Ishikawa (cell line): Measurements from ENCODE around the gene TPRG1L.

Experiments used
- CEBPB ChIP-seq: IDR thresholded peaks from 2 replicates; pipeline ENCODE4 v1.6.1; 2012
- CREB1 ChIP-seq: IDR thresholded peaks from 2 replicates; pipeline ENCODE4 v1.6.1; 2012; ENCODE audit warnings: low read depth
- EGR1 ChIP-seq: IDR thresholded peaks from 2 replicates; pipeline ENCODE4 v1.6.1; 2012
- EP300 ChIP-seq: IDR thresholded peaks from 2 replicates; pipeline ENCODE4 v1.6.1; 2012; ENCODE audit warnings: borderline replicate concordance
- FOXM1 ChIP-seq: IDR thresholded peaks from 2 replicates; pipeline ENCODE4 v1.6.1; 2012; ENCODE audit warnings: low read depth, borderline replicate concordance
- NFIC ChIP-seq: IDR thresholded peaks from 2 replicates; pipeline ENCODE4 v1.6.1; 2012
- RAD21 ChIP-seq: IDR thresholded peaks from 2 replicates; pipeline ENCODE4 v1.6.1; 2012; ENCODE audit warnings: low read depth
- REST ChIP-seq: IDR thresholded peaks from 2 replicates; pipeline ENCODE4 v1.6.1; 2012; ENCODE audit warnings: low read depth, mild to moderate bottlenecking
- TAF1 ChIP-seq: IDR thresholded peaks from 2 replicates; pipeline ENCODE4 v1.6.1; 2012; ENCODE audit warnings: low read depth, mild to moderate bottlenecking
- TCF12 ChIP-seq: IDR thresholded peaks from 2 replicates; pipeline ENCODE4 v1.6.1; 2012; ENCODE audit warnings: low read depth
- TEAD4 ChIP-seq: IDR thresholded peaks from 2 replicates; pipeline ENCODE4 v1.6.1; 2012
- YY1 ChIP-seq: IDR thresholded peaks from 2 replicates; pipeline ENCODE4 v1.6.1; 2012; ENCODE audit warnings: low read depth
- ZBTB7A ChIP-seq: IDR thresholded peaks from 2 replicates; pipeline ENCODE4 v1.6.1; 2012; ENCODE audit warnings: low read depth
- TF ChIP-seq, protein P1 (sequence below): IDR thresholded peaks from 2 replicates; pipeline ENCODE4 v1.6.1; 2012
- TF ChIP-seq, protein P2 (sequence below): IDR thresholded peaks from 2 replicates; pipeline ENCODE4 v1.6.1; 2012

Gene TPRG1L

DNA sequence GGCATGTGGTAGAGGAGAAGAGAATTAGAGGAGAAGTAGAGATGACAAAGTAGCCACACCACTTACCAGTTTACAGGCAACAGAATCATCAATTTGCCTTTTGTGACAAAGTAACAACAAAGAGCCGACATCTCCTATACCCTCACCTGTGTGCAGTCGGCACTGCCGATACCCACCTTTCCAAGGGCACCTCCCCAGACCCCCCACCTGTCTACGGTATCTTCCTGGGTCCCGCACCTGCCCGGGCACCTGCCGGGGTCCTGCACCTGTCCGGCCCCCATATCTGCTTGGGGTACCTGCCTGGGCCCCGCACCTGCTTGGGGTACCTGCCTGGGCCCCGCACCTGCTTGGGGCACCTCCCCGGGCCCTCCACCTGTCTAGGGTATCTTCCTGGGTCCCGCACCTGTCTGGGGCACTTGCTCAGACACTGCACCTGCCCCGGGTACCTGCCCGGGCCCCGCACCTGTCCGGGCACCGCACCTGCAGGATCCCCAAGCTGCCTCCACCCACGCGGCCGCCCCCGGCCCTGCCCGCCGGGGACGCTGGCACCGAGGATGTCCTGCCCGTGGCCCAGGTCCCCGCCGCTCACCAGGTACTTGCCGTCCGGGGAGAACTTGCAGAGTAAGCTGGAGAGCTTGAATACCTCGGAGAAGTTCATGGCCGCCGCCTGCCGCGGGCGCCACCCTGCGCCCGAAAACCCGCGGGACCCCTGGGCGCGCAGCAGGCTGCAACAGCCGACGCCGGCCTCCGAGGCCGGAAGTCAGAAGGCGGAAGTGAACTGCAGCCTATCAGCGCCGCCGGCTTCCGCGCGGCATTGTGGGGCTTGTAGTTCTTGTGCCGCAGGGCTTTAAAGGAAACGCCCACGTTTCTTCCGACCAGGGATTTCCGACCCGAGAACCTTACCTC, 24.8 kb downstream of the TPRG1L start, which contains the start of gene WRAP73:
TSS of gene WRAP73 (minus strand) at position 762 of the 906 bp plus-strand sequence. CDS start at position 658, 104 bp downstream.
- TF ChIP-seq, protein P1, sequence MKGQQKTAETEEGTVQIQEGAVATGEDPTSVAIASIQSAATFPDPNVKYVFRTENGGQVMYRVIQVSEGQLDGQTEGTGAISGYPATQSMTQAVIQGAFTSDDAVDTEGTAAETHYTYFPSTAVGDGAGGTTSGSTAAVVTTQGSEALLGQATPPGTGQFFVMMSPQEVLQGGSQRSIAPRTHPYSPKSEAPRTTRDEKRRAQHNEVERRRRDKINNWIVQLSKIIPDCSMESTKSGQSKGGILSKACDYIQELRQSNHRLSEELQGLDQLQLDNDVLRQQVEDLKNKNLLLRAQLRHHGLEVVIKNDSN = no peak
- TF ChIP-seq TEAD4 (no peak), RAD21 (no peak), CEBPB (no peak), YY1 (peak; percentile 65; the same call in 1 of the 2 replicates), TCF12 (no peak), REST (no peak), NFIC (no peak), ZBTB7A (peak; percentile 54), EP300 (no peak), EGR1 (peak; percentile 38), CREB1 (no peak), TAF1 (peak; percentile 42; the same call in 1 of the 2 replicates), FOXM1 (no peak)
- TF ChIP-seq, protein P2, sequence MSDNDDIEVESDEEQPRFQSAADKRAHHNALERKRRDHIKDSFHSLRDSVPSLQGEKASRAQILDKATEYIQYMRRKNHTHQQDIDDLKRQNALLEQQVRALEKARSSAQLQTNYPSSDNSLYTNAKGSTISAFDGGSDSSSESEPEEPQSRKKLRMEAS = peak; percentile 68

DNA sequence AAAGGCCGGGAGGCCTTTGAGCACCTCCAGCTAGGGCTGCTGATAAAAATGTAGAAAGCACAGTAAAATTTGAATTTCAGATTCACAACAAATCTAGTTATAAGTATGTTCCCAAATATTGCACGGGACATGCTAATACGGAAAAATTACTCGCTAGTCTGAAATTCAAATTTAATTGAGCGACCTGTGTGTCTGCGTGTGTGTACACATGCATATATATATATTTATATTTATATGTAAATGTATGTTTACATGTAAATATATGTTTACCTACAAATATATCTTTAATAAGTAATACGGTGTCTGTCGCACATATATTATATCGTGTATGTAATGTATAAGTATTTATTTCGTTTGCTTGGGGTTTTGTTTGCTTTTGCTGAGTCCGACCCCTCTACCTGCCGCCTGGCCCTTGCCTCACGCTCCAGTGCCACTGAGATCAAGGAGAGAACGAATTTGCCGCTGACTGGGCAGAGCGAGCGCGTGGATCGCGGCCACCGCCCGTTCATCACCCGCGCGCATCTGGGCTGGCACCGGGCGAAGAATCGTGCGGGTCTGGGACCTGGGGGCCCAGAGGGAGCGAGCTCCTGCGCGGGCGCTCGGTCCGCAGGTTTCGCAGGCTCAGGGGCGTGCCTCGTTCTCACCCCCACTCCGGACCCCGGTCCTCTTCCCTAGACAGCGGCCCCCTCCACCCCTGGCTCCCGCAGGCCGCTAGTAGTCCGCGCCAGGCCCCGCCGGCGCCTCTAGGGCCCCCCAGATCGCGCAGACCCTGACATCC, 25.6 kb downstream of the TPRG1L start:
- TF ChIP-seq FOXM1 = no peak
- TF ChIP-seq ZBTB7A = no peak
- no peak for TF ChIP-seq NFIC
- TF ChIP-seq TCF12 = no peak
- TF ChIP-seq YY1 = no peak
- TF ChIP-seq, protein P1 = no peak
- TF ChIP-seq EGR1 = no peak
- TF ChIP-seq TEAD4 = no peak
- no peak for TF ChIP-seq RAD21

DNA sequence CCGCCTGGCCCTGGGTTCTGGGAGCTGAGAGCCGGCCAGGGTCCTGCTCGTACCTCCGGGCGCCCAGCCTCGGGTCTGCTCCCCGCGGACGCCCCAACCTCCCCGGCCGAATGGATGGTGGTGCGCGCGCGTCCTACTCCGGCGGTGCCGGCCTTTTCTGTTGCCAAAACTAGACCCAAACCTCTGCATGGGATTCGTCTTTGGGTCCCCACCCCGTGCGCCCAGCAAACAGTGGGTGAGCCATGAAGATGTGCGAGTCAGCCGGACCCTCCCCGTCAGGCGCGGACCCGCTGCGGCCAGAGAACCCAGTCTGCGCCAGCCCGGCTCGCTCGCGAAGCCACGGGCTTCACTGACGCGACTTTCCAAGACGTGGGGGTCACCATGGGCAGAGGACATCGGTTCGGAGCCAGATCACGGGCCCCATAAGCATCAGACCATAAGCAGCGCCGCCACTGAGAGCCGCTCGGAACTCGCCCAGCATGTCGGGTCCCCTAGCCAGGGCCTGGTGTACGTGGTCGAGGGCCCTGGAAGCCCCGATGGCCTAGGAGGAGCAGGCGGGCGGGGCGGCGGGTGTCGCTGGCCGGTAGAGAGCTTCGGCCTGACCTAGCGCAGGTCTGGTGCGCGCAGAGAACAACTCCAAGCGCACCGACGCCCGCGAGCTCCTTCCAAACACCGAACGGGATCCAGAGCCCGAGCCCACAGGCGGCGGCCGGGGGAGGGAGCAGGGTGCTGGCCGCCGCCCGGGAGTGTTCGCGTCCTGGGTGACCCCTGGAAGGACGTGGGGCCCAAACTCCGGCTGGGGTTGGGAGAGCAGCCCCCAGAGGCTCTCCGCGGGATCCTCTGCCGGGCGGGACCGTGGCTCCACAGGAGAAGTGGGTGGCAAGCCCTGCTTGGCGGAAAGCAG, 26.5 kb downstream of the TPRG1L start:
- TF ChIP-seq, protein P1 = no peak
- TF ChIP-seq EGR1 = no peak
- TF ChIP-seq TEAD4 = no peak
- no peak for TF ChIP-seq TAF1
- no peak for TF ChIP-seq YY1
- TF ChIP-seq EP300 = no peak
- no peak for TF ChIP-seq FOXM1
- TF ChIP-seq CEBPB = no peak
- TF ChIP-seq REST = no peak
- no peak for TF ChIP-seq ZBTB7A
- TF ChIP-seq, protein P2 = no peak
- TF ChIP-seq CREB1 = no peak
- no peak for TF ChIP-seq RAD21
- TF ChIP-seq TCF12 = no peak
- TF ChIP-seq NFIC = no peak
